HepG2 (cell line): Measurements from ENCODE around the gene PHIP. TPM values are rescaled to one million over a fixed set of nuclear protein-coding genes. Genes with fewer than 3 reads are reported as not detected.
A peak's percentile ranks its signal among the peaks of the same experiment; 100 is the strongest.

Experiments used
- BHLHE40 ChIP-seq: IDR thresholded peaks from 2 replicates; pipeline ENCODE4 v1.6.1; 2011; ENCODE audit warnings: low read length, improper control_type of control experiment
- CBX5 ChIP-seq: sonication (generic); formaldehyde crosslinking; IDR thresholded peaks from 2 replicates; pipeline ENCODE4 v1.4.0; 2020; ENCODE audit warnings: missing genetic modification reagents, borderline replicate concordance
- ELF3 ChIP-seq: IDR thresholded peaks from 2 replicates; pipeline ENCODE4 v1.6.1; 2016; ENCODE audit warnings: missing genetic modification reagents, missing compliant biosample characterization
- HDAC6 ChIP-seq: fragments of 200-600 bp; sonication (generic); IDR thresholded peaks from 2 replicates; pipeline ENCODE4 v1.7.0; 2017; ENCODE audit warnings: mild to moderate bottlenecking, antibody characterized with exemption, low read length, low read depth
- HOXA9 ChIP-seq: sonication (generic); formaldehyde crosslinking; IDR thresholded peaks from 2 replicates; pipeline ENCODE4 v1.8.1; 2022; ENCODE audit warnings: missing genetic modification reagents, mild to moderate bottlenecking, moderate library complexity, borderline replicate concordance
- KAT7 ChIP-seq: IDR thresholded peaks from 2 replicates; pipeline ENCODE4 v1.6.1; 2018; ENCODE audit warnings: borderline replicate concordance, missing compliant biosample characterization
- MIXL1 ChIP-seq: IDR thresholded peaks from 2 replicates; pipeline ENCODE4 v1.6.1; 2016
- SIN3B ChIP-seq: fragments of 150-350 bp; IDR thresholded peaks from 2 replicates; pipeline ENCODE4 v1.6.1; 2014; ENCODE audit warnings: low read length
- SIX1 ChIP-seq: sonication (generic); formaldehyde crosslinking; IDR thresholded peaks from 2 replicates; pipeline ENCODE4 v1.4.0; 2020; ENCODE audit warnings: missing genetic modification reagents, borderline replicate concordance
- SRF ChIP-seq: IDR thresholded peaks from 2 replicates; pipeline ENCODE4 v1.6.1; 2011; ENCODE audit warnings: mild to moderate bottlenecking, low read depth, low read length, moderate library complexity
- TARDBP ChIP-seq: sonication (generic); formaldehyde crosslinking; IDR thresholded peaks from 2 replicates; pipeline ENCODE4 v1.8.0; 2022; ENCODE audit warnings: mild to moderate bottlenecking, missing genetic modification reagents
- THAP7 ChIP-seq: sonication (generic); formaldehyde crosslinking; IDR thresholded peaks from 2 replicates; pipeline ENCODE4 v1.8.1; 2023; ENCODE audit warnings: mild to moderate bottlenecking, missing genetic modification reagents
- YEATS2 ChIP-seq: sonication (generic); formaldehyde crosslinking; IDR thresholded peaks from 2 replicates; pipeline ENCODE4 v1.4.0; 2020; ENCODE audit warnings: missing genetic modification reagents, borderline replicate concordance
- YY1 ChIP-seq: IDR thresholded peaks from 2 replicates; pipeline ENCODE4 v1.6.1; 2011; ENCODE audit warnings: low read length, low read depth, moderate library complexity, mild to moderate bottlenecking; ENCODE audit not compliant: insufficient read depth, insufficient replicate concordance
- ZBTB43 ChIP-seq: sonication (generic); formaldehyde crosslinking; conservative IDR thresholded peaks from 2 replicates; pipeline ENCODE4 v1.4.0; 2020; ENCODE audit warnings: missing genetic modification reagents
- ZFP36 ChIP-seq: fragments of 150-350 bp; IDR thresholded peaks from 2 replicates; pipeline ENCODE4 v1.6.1; 2018; ENCODE audit warnings: borderline replicate concordance, low read length, low read depth; ENCODE audit not compliant: partially characterized antibody
- ZFP36L2 ChIP-seq: sonication (generic); formaldehyde crosslinking; IDR thresholded peaks from 2 replicates; pipeline ENCODE4 v1.4.0; 2020; ENCODE audit warnings: missing genetic modification reagents
- ZMYM4 ChIP-seq: sonication (generic); formaldehyde crosslinking; IDR thresholded peaks from 2 replicates; pipeline ENCODE4 v1.8.1; 2023; ENCODE audit warnings: mild to moderate bottlenecking, missing genetic modification reagents
- ZNF124 ChIP-seq: sonication (generic); formaldehyde crosslinking; IDR thresholded peaks from 2 replicates; pipeline ENCODE4 v1.4.0; 2020; ENCODE audit warnings: missing genetic modification reagents
- ZNF20 ChIP-seq: sonication (generic); formaldehyde crosslinking; IDR thresholded peaks from 2 replicates; pipeline ENCODE4 v1.4.0; 2020; ENCODE audit warnings: mild to moderate bottlenecking, moderate library complexity, missing genetic modification reagents
- ZNF296 ChIP-seq: sonication (generic); formaldehyde crosslinking; conservative IDR thresholded peaks from 2 replicates; pipeline ENCODE4 v1.5.0; 2020; ENCODE audit warnings: mild to moderate bottlenecking, missing genetic modification reagents
- ZNF451 ChIP-seq: sonication (generic); formaldehyde crosslinking; IDR thresholded peaks from 2 replicates; pipeline ENCODE4 v1.5.0; 2020; ENCODE audit warnings: mild to moderate bottlenecking, missing genetic modification reagents
- ZNF558 ChIP-seq: sonication (generic); formaldehyde crosslinking; IDR thresholded peaks from 2 replicates; pipeline ENCODE4 v1.9.0; 2022; ENCODE audit warnings: mild to moderate bottlenecking, missing genetic modification reagents, borderline replicate concordance
- ZNF672 ChIP-seq: sonication (generic); formaldehyde crosslinking; IDR thresholded peaks from 2 replicates; pipeline ENCODE4 v1.8.1; 2022; ENCODE audit warnings: missing genetic modification reagents
- polyA plus RNA-seq, 8 experiments: library from polyadenylated mRNA; depleted of rRNA in 3 of 8; stranded (reverse) in 7 of 8; unstranded in 1 of 8; fragments of >200 nt; fragmentation: Illumina TruSeq in 4 of 8; extraction: Trizol in 4 of 8; gene quantifications; 2 replicates each; pipeline versions ENCODE4 v1.2.1 to v1.2.3, GENCODE V29; 2011 to 2016; ENCODE audit warnings: low read depth in 4 of 8, missing spikeins in 1 of 8, mixed read lengths in 1 of 8; ENCODE audit not compliant: insufficient read depth in 1 of 8
- total RNA-seq, 5 experiments: library from RNA; depleted of rRNA; stranded (reverse); fragments of >200 nt; fragmentation: Illumina TruSeq; extraction: Trizol; gene quantifications; 2 replicates each; pipeline ENCODE4 v1.2.3, GENCODE V29; 2016; ENCODE audit warnings: low read depth in 1 of 5
- TF ChIP-seq, protein P1 (sequence below): sonication (generic); formaldehyde crosslinking; IDR thresholded peaks from 2 replicates; pipeline ENCODE4 v1.4.0; 2020; ENCODE audit warnings: missing genetic modification reagents
- TF ChIP-seq, protein P2 (sequence below): IDR thresholded peaks from 2 replicates; pipeline ENCODE4 v1.6.1; 2016; ENCODE audit warnings: missing compliant biosample characterization, missing genetic modification reagents, borderline replicate concordance

PHIP gene
- total and polyA plus RNA-seq, 2 of the 13 experiments (the other 11 are each of a cell fraction or from before 2014, with no cell fraction given) = 6.5 to 23.5 TPM

DNA sequence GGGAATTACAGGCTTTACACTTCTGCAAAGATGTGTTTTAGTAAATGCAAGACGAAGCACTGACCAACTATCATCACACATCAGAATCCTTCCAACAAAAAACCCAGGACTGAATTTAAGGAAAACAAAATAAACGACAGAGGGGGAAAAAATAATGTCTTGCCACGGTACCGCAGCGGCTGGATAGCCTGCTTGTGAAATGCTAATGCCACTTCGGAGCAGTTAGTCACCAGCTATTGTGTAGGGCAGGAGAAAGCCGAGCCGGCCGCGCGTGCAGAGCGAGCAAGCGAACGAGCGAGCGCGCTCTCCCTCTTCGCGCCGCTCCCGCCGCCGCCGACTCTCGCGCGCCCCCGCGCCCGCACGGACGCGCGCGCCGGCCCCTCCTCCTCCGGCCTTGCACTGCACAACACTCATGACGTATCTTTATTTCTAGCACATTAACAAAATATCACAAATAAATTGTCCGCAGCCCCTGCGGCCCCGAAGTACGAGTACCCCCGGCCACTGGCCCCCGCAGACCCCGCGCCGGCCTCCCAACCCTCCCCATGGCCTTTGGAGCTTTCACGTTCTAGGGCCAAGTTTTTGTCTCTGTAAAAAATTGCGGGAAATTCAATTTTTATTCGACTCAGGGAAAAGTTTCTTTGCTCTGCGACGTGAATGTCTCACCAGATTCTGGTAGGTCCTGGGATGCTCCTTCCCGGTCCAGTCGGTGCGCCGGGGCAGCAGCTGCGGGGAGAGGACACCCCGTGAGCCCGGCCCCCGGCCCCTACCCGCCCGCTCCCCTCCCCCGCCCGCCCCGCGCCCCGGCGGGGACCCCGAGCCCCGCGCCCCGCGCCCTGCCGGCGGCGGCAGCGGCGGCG, 1.0 kb downstream of the PHIP start (continued):
- TF ChIP-seq SIN3B = peak; percentile 74
- TF ChIP-seq YY1 = peak; percentile 41
- no peak for TF ChIP-seq YEATS2 (CRISPR knock-in tag)
- TF ChIP-seq ZNF296 = no peak
- TF ChIP-seq ZNF20 (CRISPR knock-in tag) = no peak
- TF ChIP-seq ZBTB43 (CRISPR knock-in tag) = 0 out of 2 replicates have a peak, but pooled peaks have one; percentile 20
- no peak; the same call in 1 of the 2 replicates for TF ChIP-seq TARDBP
- TF ChIP-seq SIX1 (CRISPR knock-in tag) = no peak
- TF ChIP-seq KAT7 (CRISPR knock-in tag) = peak; percentile 32; the same call in 1 of the 2 replicates
- TF ChIP-seq ZNF672 (CRISPR knock-in tag) = no peak
- TF ChIP-seq HOXA9 = no peak
- TF ChIP-seq THAP7 (CRISPR knock-in tag) = no peak
- TF ChIP-seq ZFP36 = no peak
- no peak for TF ChIP-seq CBX5
- TF ChIP-seq, protein P1, sequence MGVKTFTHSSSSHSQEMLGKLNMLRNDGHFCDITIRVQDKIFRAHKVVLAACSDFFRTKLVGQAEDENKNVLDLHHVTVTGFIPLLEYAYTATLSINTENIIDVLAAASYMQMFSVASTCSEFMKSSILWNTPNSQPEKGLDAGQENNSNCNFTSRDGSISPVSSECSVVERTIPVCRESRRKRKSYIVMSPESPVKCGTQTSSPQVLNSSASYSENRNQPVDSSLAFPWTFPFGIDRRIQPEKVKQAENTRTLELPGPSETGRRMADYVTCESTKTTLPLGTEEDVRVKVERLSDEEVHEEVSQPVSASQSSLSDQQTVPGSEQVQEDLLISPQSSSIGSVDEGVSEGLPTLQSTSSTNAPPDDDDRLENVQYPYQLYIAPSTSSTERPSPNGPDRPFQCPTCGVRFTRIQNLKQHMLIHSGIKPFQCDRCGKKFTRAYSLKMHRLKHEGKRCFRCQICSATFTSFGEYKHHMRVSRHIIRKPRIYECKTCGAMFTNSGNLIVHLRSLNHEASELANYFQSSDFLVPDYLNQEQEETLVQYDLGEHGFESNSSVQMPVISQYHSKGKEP = no peak
- no peak for TF ChIP-seq ELF3
- TF ChIP-seq ZNF124 = no peak
- no peak for TF ChIP-seq MIXL1
- no peak for TF ChIP-seq SRF
- no peak for TF ChIP-seq ZNF558
- TF ChIP-seq HDAC6 = no peak
- 0 out of 2 replicates have a peak, but pooled peaks have one; percentile 54 for TF ChIP-seq BHLHE40
- TF ChIP-seq ZNF451 (CRISPR knock-in tag) = no peak
- TF ChIP-seq, protein P2, sequence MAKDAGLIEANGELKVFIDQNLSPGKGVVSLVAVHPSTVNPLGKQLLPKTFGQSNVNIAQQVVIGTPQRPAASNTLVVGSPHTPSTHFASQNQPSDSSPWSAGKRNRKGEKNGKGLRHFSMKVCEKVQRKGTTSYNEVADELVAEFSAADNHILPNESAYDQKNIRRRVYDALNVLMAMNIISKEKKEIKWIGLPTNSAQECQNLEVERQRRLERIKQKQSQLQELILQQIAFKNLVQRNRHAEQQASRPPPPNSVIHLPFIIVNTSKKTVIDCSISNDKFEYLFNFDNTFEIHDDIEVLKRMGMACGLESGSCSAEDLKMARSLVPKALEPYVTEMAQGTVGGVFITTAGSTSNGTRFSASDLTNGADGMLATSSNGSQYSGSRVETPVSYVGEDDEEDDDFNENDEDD (CRISPR knock-in tag) = peak; percentile 11; the same call in 1 of the 2 replicates
- no peak for TF ChIP-seq ZFP36L2 (CRISPR knock-in tag)
- peak; percentile 30; the same call in 1 of the 2 replicates for TF ChIP-seq ZMYM4 (CRISPR knock-in tag)
